Sigmoid colon (tissue), 7 donors: ENCODE measurements around the gene OPRM1. TPM values are rescaled to one million over a fixed set of nuclear protein-coding genes. Genes with fewer than 3 reads are reported as not detected.
A peak's percentile ranks its signal among the peaks of the same experiment; 100 is the strongest.

Experiments
- DNase-seq: peaks from one replicate; pipeline ENCODE4 v3.0.0-alpha.2; 2019
- H3K27ac ChIP-seq, 4 donors: fragments of 200-600 bp; sonication (generic); one replicate each; pipeline ENCODE4 v1.5.1; 2016 to 2019; ENCODE audit warnings: mild to moderate bottlenecking in 1 of 4
- H3K27me3 ChIP-seq, 3 donors: fragments of 200-600 bp; sonication (generic); one replicate each; pipeline ENCODE4 v1.5.1; 2019; ENCODE audit warnings: mild to moderate bottlenecking in 1 of 3
- H3K36me3 ChIP-seq, 4 donors: fragments of 200-600 bp; sonication (generic); one replicate each; pipeline ENCODE4 v1.5.1; 2016 to 2019
- H3K4me1 ChIP-seq, 4 donors: fragments of 200-600 bp; sonication (generic); one replicate each; pipeline ENCODE4 v1.5.1; 2017 to 2019
- H3K4me3 ChIP-seq, 4 donors: fragments of 200-600 bp; sonication (generic); one replicate each; pipeline ENCODE4 v1.5.1; 2017 to 2019; ENCODE audit warnings: mild to moderate bottlenecking in 2 of 4, moderate library complexity in 1 of 4
- H3K9me3 ChIP-seq, 4 donors: fragments of 200-600 bp in 3 of 4; sonication (generic) in 3 of 4; one replicate each; pipeline versions ENCODE4 v1.5.1 to v1.6.1; 2013 to 2019
- EP300 ChIP-seq, 4 donors: sonication (generic); formaldehyde crosslinking; IDR thresholded peaks; one replicate each; pipeline ENCODE4 v1.6.1; 2017; ENCODE audit warnings: antibody characterized with exemption in 4 of 4
- POLR2A ChIP-seq, 2 donors: fragments of 450-650 bp; IDR thresholded peaks; one replicate each; pipeline ENCODE4 v1.6.1; 2016; ENCODE audit warnings: antibody characterized with exemption in 2 of 2, mild to moderate bottlenecking in 2 of 2, moderate library complexity in 2 of 2
- POLR2AphosphoS5 ChIP-seq, 4 donors: sonication (generic); formaldehyde crosslinking; IDR thresholded peaks; one replicate each; pipeline ENCODE4 v1.6.1; 2017; ENCODE audit warnings: antibody characterized with exemption in 4 of 4
- WGBS, 2 donors: extraction: QIAGEN DNeasy Blood & Tissue Kit; methylation state at CpG; one replicate each; pipeline ENCODE4 v1.1.7; 2013; 5-methylcytosine and 5-hydroxymethylcytosine counted together
- intact Hi-C: fragments of 100-400 bp; cut with DNase I; formaldehyde crosslinking; loops from one replicate; pipeline ENCODE4 v1.15.1; 2023
- polyA plus RNA-seq, 3 donors: library from polyadenylated mRNA; stranded (reverse); fragments of 200-250 nt; gene quantifications; one replicate each; pipeline ENCODE4 v1.2.3, GENCODE V29; 2013
- total RNA-seq, 4 donors: library from RNA; depleted of rRNA; stranded (reverse); fragments of >200 nt; gene quantifications; one replicate each; pipeline ENCODE4 v1.1.0, GENCODE V29; 2016
- TF ChIP-seq, protein P1 (sequence below), 4 experiments: fragments of 450-650 bp in 3 of 4; fragments of 200-600 bp in 1 of 4; IDR thresholded peaks; one replicate each; pipeline ENCODE4 v1.5.1; 2016 to 2019; ENCODE audit warnings: antibody characterized with exemption in 4 of 4, mild to moderate bottlenecking in 3 of 4, moderate library complexity in 2 of 4
- donor health status: healthy with polysubstance abuse.
- donor health status: Bipolar disorder and iron deficiency.
- donor health status: healthy.

OPRM1 gene
- total and polyA plus RNA-seq, 7 donors = 0.19 to 3.3 (median 0.49) TPM; not detected in 2

DNA sequence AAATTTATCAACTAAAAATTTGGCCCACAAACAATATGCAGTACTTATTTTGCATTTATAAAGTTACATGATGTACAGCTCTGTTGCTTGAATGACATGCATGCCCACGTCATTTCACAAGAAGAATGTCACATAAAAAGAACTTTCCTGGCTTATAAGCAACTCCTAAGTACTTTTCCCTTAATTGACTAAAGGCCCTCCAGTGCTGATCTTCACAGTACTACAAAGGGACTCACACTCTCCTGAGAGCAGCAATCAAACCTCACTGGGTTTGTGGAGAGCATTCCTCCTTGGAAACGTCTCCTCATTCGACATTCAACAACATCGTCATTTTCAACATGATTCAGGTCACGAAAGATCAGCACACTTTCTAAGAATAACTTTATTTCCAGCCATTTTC lies 206.5 kb downstream of the OPRM1 start:
- H3K9me3 ChIP-seq = no peaks in the 10 kb centered on the region

DNA sequence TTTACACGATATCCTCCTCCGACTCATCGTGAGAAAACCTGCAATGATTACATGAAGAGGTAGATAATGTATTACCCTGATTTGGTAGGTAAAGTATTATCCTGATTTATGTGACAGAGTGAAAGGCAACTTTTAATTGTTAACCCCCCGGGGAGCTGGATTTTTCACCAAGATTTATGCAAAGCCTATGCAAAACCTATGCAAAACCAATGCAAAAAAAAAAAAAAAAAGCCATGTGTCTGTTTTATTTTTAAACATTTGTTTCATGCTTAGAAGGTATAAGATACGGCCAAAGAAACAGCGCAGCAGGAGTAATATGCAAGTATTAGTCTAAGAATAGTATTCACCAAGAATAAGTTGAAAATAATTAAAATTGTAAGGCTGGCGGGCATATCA lies 207.7 kb downstream of the OPRM1 start:
- no peak for DNase-seq
- H3K36me3 ChIP-seq = no peaks in the 10 kb centered on the region
- no peaks in the 10 kb centered on the region for H3K4me1 ChIP-seq
- peak overlapping the region in 1 of 4 donors; percentile 7 for H3K4me3 ChIP-seq
- H3K27me3 ChIP-seq = no peaks in the 10 kb centered on the region
- TF ChIP-seq, protein P1, sequence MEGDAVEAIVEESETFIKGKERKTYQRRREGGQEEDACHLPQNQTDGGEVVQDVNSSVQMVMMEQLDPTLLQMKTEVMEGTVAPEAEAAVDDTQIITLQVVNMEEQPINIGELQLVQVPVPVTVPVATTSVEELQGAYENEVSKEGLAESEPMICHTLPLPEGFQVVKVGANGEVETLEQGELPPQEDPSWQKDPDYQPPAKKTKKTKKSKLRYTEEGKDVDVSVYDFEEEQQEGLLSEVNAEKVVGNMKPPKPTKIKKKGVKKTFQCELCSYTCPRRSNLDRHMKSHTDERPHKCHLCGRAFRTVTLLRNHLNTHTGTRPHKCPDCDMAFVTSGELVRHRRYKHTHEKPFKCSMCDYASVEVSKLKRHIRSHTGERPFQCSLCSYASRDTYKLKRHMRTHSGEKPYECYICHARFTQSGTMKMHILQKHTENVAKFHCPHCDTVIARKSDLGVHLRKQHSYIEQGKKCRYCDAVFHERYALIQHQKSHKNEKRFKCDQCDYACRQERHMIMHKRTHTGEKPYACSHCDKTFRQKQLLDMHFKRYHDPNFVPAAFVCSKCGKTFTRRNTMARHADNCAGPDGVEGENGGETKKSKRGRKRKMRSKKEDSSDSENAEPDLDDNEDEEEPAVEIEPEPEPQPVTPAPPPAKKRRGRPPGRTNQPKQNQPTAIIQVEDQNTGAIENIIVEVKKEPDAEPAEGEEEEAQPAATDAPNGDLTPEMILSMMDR (IDR thresholded peaks at IDR 0.05) = no peak
- TF ChIP-seq EP300 (IDR thresholded peaks at IDR 0.05) (no peak), POLR2AphosphoS5 (IDR thresholded peaks at IDR 0.05) (no peak), POLR2A (IDR thresholded peaks at IDR 0.05) (no peak)
- no peaks in the 10 kb centered on the region for H3K9me3 ChIP-seq
- 75 to 90% methylated on average over 7 of the region's 7 CpGs for WGBS, 2 donors
- H3K27ac ChIP-seq = no peak overlapping the region
- intact Hi-C loops = no loop called here

More for the DNA sequence above, 206.5 kb downstream of the OPRM1 start:
- 57 to 72% methylated on average over 5 of the region's 5 CpGs for WGBS, 2 donors
- Histone ChIP-seq H3K27ac (no peak overlapping the region), H3K4me3 (no peak overlapping the region), H3K27me3 (no peaks in the 10 kb centered on the region), H3K4me1 (no peaks in the 10 kb centered on the region), H3K36me3 (no peaks in the 10 kb centered on the region)
- intact Hi-C loops = no loop called here
- no peak for DNase-seq
- TF ChIP-seq POLR2A (IDR thresholded peaks at IDR 0.05) (no peak), POLR2AphosphoS5 (IDR thresholded peaks at IDR 0.05) (no peak), EP300 (IDR thresholded peaks at IDR 0.05) (no peak)
- TF ChIP-seq, protein P1 (IDR thresholded peaks at IDR 0.05) = no peak

DNA sequence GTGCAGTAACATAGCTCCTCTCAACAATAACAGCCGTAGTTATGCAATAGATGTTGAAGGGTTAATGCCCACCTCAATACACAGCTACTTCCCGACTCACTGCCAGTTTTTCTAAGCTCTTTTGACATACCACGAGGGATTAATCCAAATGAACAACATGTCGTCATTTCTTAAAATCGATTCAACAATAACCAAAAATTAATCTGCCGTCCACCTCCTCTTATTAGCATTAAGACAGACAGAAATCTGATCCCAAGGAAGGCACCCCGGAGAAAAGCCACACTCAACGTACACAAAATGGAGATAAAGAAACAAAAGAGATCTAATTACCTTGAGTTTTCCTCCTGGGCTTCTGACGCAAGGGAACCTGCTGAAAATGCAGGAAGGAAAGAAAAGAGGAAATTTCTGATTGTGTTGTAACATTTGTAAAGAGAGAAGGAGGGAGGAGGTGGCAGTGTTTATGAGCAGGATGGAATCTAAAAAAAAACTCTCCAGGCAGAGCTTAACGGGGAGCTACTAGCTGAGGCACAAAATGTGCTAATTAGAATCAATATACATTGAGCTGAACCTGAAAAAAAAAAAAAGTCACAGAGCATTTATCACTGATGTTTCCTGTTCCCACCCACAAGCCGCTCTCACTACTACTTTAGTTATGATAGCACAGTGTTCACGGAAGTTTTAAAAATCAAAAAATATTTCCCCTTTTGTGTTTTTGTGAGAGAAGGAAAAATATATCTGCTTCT lies 208.2 kb downstream of the OPRM1 start:
- TF ChIP-seq POLR2A (IDR thresholded peaks at IDR 0.05) (no peak), EP300 (IDR thresholded peaks at IDR 0.05) (no peak), POLR2AphosphoS5 (IDR thresholded peaks at IDR 0.05) (no peak)
- TF ChIP-seq, protein P1 (IDR thresholded peaks at IDR 0.05) = no peak
- 35 to 61% methylated on average over 12 of the region's 12 CpGs for WGBS, 2 donors
- DNase-seq = no peak

DNA sequence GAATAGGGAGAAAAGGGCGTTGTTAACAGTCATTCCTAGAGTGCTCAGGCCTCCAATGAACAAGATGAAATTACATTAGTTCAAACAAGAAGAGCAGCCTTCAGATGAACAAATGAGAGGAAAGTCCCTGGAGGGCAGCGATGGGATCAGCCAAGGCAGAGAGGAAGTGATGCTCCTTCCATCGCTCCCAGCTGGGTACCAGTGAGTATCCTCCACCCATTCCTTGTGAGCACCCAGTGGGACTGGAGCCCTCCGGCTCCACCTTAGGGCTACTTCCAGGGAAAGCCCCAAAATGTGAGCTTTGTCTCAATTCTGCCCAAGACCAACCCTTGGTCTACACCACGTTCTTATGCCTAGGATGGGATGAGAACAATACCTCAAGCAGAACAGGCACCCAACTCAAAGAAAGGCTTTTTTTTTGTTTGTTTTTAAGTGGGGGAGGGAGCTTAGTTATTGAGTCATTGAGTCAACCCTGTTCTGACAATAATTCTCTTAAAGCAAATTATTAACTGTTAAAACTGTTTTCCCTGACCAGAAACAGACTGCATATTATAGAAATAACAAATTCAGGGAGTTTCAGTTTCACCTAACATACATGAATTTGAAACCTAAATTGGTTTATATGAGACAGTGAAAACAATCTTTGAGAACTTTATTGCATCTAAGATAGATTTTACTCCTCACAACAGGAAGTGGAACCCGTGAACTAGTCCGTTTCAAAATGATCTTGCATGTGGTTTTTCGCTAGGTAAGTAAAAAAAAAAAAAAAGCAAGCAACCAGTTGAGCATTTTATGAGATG lies 210.7 kb downstream of the OPRM1 start:
- Histone ChIP-seq H3K4me3 (no peak overlapping the region), H3K27me3 (no peaks in the 10 kb centered on the region), H3K9me3 (no peaks in the 10 kb centered on the region), H3K4me1 (no peaks in the 10 kb centered on the region), H3K27ac (no peak overlapping the region), H3K36me3 (no peaks in the 10 kb centered on the region)
- no peak for TF ChIP-seq POLR2A (IDR thresholded peaks at IDR 0.05)
- TF ChIP-seq POLR2AphosphoS5 (IDR thresholded peaks at IDR 0.05) = no peak
- TF ChIP-seq, protein P1 (IDR thresholded peaks at IDR 0.05) = no peak
- no peak for TF ChIP-seq EP300 (IDR thresholded peaks at IDR 0.05)
- WGBS, 2 donors = 43 to 50% methylated on average over 8 of the region's 8 CpGs
- no peak for DNase-seq
- intact Hi-C loops = no loop called here

More for the DNA sequence above, 208.2 kb downstream of the OPRM1 start:
- Histone ChIP-seq H3K9me3 (no peaks in the 10 kb centered on the region), H3K27ac (no peak overlapping the region), H3K36me3 (no peaks in the 10 kb centered on the region), H3K4me3 (peak overlapping the region in 1 of 4 donors; percentile 7), H3K4me1 (no peaks in the 10 kb centered on the region), H3K27me3 (no peaks in the 10 kb centered on the region)
- intact Hi-C loops = no loop called here
